Measurements from ENCODE around the gene RRP7A.
"Not testable (repeated sequence)": the region's sequence is repeated elsewhere in the genome, so short reads cannot be mapped to it uniquely, and the experiment has no call there.

DNA sequence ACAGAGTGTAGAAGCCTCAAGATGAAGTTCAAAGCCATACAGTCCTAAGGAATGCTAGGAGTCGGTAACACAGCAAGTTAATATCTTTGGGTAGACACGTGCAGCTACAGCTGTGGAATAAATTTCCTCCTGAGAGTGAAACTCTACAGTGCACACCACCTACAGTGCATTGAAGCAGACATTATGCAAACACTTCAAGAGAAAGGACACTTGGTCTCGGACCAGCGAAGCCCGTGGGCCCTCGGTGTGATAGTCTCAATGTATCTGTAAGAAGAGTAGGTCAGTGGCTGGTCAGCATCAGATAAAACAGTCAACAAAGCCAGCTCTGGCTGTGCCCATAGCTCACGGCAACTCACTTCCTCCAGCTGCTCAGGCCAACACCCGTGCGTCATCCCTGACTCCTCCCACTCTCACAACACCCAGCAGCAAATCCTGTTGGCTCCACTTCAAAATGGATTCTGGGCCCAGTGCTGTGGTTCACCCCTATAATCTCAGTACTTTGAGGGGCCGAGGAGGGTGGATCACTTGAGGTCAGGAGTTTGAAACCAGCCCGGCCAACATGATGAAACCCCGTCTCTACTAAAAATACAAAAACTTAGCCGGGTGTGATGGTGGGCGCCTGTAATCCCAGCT, 17.7 kb upstream of the RRP7A start:
- TF ChIP-seq, protein P1, sequence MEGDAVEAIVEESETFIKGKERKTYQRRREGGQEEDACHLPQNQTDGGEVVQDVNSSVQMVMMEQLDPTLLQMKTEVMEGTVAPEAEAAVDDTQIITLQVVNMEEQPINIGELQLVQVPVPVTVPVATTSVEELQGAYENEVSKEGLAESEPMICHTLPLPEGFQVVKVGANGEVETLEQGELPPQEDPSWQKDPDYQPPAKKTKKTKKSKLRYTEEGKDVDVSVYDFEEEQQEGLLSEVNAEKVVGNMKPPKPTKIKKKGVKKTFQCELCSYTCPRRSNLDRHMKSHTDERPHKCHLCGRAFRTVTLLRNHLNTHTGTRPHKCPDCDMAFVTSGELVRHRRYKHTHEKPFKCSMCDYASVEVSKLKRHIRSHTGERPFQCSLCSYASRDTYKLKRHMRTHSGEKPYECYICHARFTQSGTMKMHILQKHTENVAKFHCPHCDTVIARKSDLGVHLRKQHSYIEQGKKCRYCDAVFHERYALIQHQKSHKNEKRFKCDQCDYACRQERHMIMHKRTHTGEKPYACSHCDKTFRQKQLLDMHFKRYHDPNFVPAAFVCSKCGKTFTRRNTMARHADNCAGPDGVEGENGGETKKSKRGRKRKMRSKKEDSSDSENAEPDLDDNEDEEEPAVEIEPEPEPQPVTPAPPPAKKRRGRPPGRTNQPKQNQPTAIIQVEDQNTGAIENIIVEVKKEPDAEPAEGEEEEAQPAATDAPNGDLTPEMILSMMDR (IDR thresholded peaks at IDR 0.05; ENCODE audit: low read depth, low read length, missing input control): not testable (repeated sequence)
- TF ChIP-seq, protein P2, sequence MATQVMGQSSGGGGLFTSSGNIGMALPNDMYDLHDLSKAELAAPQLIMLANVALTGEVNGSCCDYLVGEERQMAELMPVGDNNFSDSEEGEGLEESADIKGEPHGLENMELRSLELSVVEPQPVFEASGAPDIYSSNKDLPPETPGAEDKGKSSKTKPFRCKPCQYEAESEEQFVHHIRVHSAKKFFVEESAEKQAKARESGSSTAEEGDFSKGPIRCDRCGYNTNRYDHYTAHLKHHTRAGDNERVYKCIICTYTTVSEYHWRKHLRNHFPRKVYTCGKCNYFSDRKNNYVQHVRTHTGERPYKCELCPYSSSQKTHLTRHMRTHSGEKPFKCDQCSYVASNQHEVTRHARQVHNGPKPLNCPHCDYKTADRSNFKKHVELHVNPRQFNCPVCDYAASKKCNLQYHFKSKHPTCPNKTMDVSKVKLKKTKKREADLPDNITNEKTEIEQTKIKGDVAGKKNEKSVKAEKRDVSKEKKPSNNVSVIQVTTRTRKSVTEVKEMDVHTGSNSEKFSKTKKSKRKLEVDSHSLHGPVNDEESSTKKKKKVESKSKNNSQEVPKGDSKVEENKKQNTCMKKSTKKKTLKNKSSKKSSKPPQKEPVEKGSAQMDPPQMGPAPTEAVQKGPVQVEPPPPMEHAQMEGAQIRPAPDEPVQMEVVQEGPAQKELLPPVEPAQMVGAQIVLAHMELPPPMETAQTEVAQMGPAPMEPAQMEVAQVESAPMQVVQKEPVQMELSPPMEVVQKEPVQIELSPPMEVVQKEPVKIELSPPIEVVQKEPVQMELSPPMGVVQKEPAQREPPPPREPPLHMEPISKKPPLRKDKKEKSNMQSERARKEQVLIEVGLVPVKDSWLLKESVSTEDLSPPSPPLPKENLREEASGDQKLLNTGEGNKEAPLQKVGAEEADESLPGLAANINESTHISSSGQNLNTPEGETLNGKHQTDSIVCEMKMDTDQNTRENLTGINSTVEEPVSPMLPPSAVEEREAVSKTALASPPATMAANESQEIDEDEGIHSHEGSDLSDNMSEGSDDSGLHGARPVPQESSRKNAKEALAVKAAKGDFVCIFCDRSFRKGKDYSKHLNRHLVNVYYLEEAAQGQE (IDR thresholded peaks at IDR 0.05): not testable (repeated sequence)
- TF ChIP-seq, protein P3, sequence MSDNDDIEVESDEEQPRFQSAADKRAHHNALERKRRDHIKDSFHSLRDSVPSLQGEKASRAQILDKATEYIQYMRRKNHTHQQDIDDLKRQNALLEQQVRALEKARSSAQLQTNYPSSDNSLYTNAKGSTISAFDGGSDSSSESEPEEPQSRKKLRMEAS (IDR thresholded peaks at IDR 0.05): not testable (repeated sequence)
- TF ChIP-seq YY1 (IDR thresholded peaks at IDR 0.05); TAF1 (conservative IDR thresholded peaks at IDR 0.05); RAD21 (IDR thresholded peaks at IDR 0.05); HNF4A (conservative IDR thresholded peaks at IDR 0.05); RXRA (IDR thresholded peaks at IDR 0.05); EGR1 (IDR thresholded peaks at IDR 0.05; ENCODE audit: low read depth in 2 of 2): not testable (repeated sequence)
- TF ChIP-seq SP1 (IDR thresholded peaks at IDR 0.05): peak; percentile 7
